ENCODE results near the gene SLC13A2.

- TF ChIP-seq CTCF (conservative IDR thresholded peaks at IDR 0.05; ENCODE audit: low read length): no peak
- TF ChIP-seq EZH2phosphoT487 (IDR thresholded peaks at IDR 0.05; ENCODE audit: borderline replicate concordance): no peak
These were observed 53.8 kb downstream of the SLC13A2 start for GRCh38 chr17:28527181-28527681.

Measured in Loucy (cell line).